ENCODE measurements around the gene EFCAB7.

- no peak for TF ChIP-seq EZH2 (IDR thresholded peaks at IDR 0.05; ENCODE audit: borderline replicate concordance, low read depth, low read length, severe bottlenecking)
- TF ChIP-seq, protein P1, sequence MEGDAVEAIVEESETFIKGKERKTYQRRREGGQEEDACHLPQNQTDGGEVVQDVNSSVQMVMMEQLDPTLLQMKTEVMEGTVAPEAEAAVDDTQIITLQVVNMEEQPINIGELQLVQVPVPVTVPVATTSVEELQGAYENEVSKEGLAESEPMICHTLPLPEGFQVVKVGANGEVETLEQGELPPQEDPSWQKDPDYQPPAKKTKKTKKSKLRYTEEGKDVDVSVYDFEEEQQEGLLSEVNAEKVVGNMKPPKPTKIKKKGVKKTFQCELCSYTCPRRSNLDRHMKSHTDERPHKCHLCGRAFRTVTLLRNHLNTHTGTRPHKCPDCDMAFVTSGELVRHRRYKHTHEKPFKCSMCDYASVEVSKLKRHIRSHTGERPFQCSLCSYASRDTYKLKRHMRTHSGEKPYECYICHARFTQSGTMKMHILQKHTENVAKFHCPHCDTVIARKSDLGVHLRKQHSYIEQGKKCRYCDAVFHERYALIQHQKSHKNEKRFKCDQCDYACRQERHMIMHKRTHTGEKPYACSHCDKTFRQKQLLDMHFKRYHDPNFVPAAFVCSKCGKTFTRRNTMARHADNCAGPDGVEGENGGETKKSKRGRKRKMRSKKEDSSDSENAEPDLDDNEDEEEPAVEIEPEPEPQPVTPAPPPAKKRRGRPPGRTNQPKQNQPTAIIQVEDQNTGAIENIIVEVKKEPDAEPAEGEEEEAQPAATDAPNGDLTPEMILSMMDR (IDR thresholded peaks at IDR 0.05; ENCODE audit: borderline replicate concordance, extremely low read depth, low read length, poor library complexity, severe bottlenecking): peak; percentile 62
Measured at GRCh38 chr1:63575340-63575826, 52.1 kb downstream of the EFCAB7 start.

Data from DND-41 (cell line).